ENCODE data around the gene CD38.

DNA sequence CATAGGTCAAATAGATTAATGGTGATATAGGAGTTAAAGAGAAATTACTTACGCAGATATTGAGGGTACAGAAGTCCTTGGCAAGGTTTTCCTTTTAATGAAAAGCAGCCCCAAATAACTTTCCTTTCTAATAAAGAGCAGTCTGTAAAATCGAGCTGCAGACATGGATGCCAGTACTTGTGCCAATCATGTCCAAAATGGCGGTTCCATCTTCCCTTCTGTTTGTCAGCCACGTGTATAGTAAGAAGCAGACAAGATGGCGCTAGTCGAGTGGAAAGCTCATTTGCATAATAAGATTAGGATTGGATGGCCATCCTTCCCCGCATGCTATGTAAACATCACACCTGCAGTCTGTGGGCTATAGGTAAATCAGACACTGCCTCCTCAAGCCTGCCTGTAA, 92.0 kb downstream of the CD38 start:
- TF ChIP-seq MBNL3 (CRISPR knock-in tag; conservative IDR thresholded peaks at IDR 0.05) = no peak
- TF ChIP-seq, protein P1, sequence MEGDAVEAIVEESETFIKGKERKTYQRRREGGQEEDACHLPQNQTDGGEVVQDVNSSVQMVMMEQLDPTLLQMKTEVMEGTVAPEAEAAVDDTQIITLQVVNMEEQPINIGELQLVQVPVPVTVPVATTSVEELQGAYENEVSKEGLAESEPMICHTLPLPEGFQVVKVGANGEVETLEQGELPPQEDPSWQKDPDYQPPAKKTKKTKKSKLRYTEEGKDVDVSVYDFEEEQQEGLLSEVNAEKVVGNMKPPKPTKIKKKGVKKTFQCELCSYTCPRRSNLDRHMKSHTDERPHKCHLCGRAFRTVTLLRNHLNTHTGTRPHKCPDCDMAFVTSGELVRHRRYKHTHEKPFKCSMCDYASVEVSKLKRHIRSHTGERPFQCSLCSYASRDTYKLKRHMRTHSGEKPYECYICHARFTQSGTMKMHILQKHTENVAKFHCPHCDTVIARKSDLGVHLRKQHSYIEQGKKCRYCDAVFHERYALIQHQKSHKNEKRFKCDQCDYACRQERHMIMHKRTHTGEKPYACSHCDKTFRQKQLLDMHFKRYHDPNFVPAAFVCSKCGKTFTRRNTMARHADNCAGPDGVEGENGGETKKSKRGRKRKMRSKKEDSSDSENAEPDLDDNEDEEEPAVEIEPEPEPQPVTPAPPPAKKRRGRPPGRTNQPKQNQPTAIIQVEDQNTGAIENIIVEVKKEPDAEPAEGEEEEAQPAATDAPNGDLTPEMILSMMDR (CRISPR knock-in tag; IDR thresholded peaks at IDR 0.05) = no peak
- no peak for TF ChIP-seq SIX4 (CRISPR knock-in tag; IDR thresholded peaks at IDR 0.05)
- TF ChIP-seq REPIN1 (CRISPR knock-in tag; IDR thresholded peaks at IDR 0.05; ENCODE audit: borderline replicate concordance, low read depth) = no peak
